Measurements from ENCODE around the gene ALKBH3. TPM values are rescaled to one million over a fixed set of nuclear protein-coding genes. Genes with fewer than 3 reads are reported as not detected.

Gene ALKBH3
- total and polyA plus RNA-seq, 10 of the 15 experiments (the other 5 are each of a cell fraction or from before 2014, with no cell fraction given), result 22.1 to 50.8 (median 38.5) TPM

DNA sequence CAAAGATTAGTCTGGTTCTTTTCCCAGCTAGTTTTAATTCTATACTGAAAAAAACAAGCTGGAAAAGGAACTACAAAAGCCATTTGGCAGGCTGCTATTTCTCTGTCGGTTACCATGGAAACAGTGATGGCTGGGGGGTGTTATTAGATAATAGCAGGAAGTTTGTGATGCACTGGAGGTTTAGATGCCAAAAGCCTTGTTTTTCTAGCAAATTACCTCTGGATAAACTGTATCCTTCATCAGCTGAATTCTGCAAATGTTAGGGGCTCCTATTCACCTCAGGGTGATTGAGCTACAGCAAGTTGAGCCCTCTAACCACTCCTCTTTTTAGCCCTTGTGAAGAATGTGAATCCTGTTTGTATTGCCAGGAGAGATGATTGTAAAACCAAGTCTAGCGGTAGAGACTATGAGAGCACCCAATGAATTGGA is 25.2 kb downstream of the ALKBH3 start:
- H3K9ac ChIP-seq (ENCODE audit: control insufficient read depth, insufficient read depth, low read length), result no peak overlapping the region
- ChIA-PET POLR2A (no interaction called here), CTCF (interaction anchor here (1.0 to 2.0 kb wide), 3 partner anchors 16 to 54 kb away, joined by 3 to 10 read pairs (median 3); no protein-coding TSS in a partner anchor), RAD21 (ENCODE audit: unreplicated experiment) (no interaction called here), SMC1A (ENCODE audit: uncharacterized antibody, unreplicated experiment) (interaction anchor here (0.8 kb wide), 1 partner anchor 10 kb away, joined by 5 read pairs; no protein-coding TSS in a partner anchor)
- no peaks in the 10 kb centered on the region for H3K27me3 ChIP-seq (replicated peaks in 1 of 2; ENCODE audit: control insufficient read depth in 2 of 2, insufficient read depth in 2 of 2, low read length in 1 of 2)
- H4K20me1 ChIP-seq (ENCODE audit: control insufficient read depth, insufficient read depth), result no peaks in the 10 kb centered on the region
- FAIRE-seq, result no peak
- H3K79me2 ChIP-seq (ENCODE audit: control insufficient read depth, insufficient read depth, low read length), result no peaks in the 10 kb centered on the region
- no peak overlapping the region for H3K4me3 ChIP-seq
- H3K9me3 ChIP-seq (replicated peaks; ENCODE audit: control insufficient read depth, insufficient read depth, low read length), result no peaks in the 10 kb centered on the region
- no TSS peak for BruUV-seq (replicated peaks)
- in situ Hi-C loops (cut with MboI), result no loop called here
- H2AFZ ChIP-seq (ENCODE audit: control insufficient read depth, low read depth, low read length), result no peak overlapping the region
- no peak for DNase-seq (ENCODE audit: low read depth, low spot score)
- no peak overlapping the region for H3K27ac ChIP-seq (ENCODE audit: control insufficient read depth, insufficient read depth)
- peaks cover 1 to 15% of the 10 kb centered on the region in 2 experiments; a peak in 3 of 4 replicates for H3K36me3 ChIP-seq (ENCODE audit: control insufficient read depth in 2 of 2, insufficient read depth in 2 of 2, low read length in 1 of 2)
- intact Hi-C loops (cut with micrococcal nuclease; ENCODE audit: unreplicated experiment), result no loop called here
- no peak for ATAC-seq
- no peak overlapping the region for H3K4me2 ChIP-seq (ENCODE audit: control insufficient read depth, insufficient read depth)
- 100% methylated on average over 2 of the region's 2 CpGs for WGBS (ENCODE audit: insufficient coverage, insufficient replicate concordance, low lambda C conversion rate, missing lambda C conversion rate)
- TF ChIP-seq SMAD1 (IDR thresholded peaks at IDR 0.05; ENCODE audit: low read depth, partially characterized antibody) (no peak), MYB (IDR thresholded peaks at IDR 0.05; ENCODE audit: borderline replicate concordance, low read depth, low read length) (no peak), TAF1 (IDR thresholded peaks at IDR 0.05; ENCODE audit: borderline replicate concordance, low read depth, low read length) (no peak), SUPT20H (IDR thresholded peaks at IDR 0.05; ENCODE audit: borderline replicate concordance, control insufficient read depth, low read depth, low read length) (no peak), POU2F2 (IDR thresholded peaks at IDR 0.05; ENCODE audit: borderline replicate concordance, low read depth, low read length) (no peak), KLF5 (IDR thresholded peaks at IDR 0.05; ENCODE audit: partially characterized antibody) (no peak), SMC3 (IDR thresholded peaks at IDR 0.05; ENCODE audit: borderline replicate concordance, low read length) (no peak), RAD21 (IDR thresholded peaks at IDR 0.05; ENCODE audit: insufficient read depth, low read depth, low read length) (no peak), SREBF1 (IDR thresholded peaks at IDR 0.05; ENCODE audit: low read length) (no peak), ESRRA (IDR thresholded peaks at IDR 0.05; ENCODE audit: low read length) (no peak)
- TF ChIP-seq, protein P1, sequence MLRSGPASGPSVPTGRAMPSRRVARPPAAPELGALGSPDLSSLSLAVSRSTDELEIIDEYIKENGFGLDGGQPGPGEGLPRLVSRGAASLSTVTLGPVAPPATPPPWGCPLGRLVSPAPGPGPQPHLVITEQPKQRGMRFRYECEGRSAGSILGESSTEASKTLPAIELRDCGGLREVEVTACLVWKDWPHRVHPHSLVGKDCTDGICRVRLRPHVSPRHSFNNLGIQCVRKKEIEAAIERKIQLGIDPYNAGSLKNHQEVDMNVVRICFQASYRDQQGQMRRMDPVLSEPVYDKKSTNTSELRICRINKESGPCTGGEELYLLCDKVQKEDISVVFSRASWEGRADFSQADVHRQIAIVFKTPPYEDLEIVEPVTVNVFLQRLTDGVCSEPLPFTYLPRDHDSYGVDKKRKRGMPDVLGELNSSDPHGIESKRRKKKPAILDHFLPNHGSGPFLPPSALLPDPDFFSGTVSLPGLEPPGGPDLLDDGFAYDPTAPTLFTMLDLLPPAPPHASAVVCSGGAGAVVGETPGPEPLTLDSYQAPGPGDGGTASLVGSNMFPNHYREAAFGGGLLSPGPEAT (IDR thresholded peaks at IDR 0.05; ENCODE audit: low read depth), result no peak
- TF ChIP-seq, protein P2, sequence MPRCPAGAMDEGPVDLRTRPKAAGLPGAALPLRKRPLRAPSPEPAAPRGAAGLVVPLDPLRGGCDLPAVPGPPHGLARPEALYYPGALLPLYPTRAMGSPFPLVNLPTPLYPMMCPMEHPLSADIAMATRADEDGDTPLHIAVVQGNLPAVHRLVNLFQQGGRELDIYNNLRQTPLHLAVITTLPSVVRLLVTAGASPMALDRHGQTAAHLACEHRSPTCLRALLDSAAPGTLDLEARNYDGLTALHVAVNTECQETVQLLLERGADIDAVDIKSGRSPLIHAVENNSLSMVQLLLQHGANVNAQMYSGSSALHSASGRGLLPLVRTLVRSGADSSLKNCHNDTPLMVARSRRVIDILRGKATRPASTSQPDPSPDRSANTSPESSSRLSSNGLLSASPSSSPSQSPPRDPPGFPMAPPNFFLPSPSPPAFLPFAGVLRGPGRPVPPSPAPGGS (IDR thresholded peaks at IDR 0.05; ENCODE audit: borderline replicate concordance, insufficient read depth, low read depth, low read length, poor library complexity, severe bottlenecking), result no peak
- TF ChIP-seq, protein P3, sequence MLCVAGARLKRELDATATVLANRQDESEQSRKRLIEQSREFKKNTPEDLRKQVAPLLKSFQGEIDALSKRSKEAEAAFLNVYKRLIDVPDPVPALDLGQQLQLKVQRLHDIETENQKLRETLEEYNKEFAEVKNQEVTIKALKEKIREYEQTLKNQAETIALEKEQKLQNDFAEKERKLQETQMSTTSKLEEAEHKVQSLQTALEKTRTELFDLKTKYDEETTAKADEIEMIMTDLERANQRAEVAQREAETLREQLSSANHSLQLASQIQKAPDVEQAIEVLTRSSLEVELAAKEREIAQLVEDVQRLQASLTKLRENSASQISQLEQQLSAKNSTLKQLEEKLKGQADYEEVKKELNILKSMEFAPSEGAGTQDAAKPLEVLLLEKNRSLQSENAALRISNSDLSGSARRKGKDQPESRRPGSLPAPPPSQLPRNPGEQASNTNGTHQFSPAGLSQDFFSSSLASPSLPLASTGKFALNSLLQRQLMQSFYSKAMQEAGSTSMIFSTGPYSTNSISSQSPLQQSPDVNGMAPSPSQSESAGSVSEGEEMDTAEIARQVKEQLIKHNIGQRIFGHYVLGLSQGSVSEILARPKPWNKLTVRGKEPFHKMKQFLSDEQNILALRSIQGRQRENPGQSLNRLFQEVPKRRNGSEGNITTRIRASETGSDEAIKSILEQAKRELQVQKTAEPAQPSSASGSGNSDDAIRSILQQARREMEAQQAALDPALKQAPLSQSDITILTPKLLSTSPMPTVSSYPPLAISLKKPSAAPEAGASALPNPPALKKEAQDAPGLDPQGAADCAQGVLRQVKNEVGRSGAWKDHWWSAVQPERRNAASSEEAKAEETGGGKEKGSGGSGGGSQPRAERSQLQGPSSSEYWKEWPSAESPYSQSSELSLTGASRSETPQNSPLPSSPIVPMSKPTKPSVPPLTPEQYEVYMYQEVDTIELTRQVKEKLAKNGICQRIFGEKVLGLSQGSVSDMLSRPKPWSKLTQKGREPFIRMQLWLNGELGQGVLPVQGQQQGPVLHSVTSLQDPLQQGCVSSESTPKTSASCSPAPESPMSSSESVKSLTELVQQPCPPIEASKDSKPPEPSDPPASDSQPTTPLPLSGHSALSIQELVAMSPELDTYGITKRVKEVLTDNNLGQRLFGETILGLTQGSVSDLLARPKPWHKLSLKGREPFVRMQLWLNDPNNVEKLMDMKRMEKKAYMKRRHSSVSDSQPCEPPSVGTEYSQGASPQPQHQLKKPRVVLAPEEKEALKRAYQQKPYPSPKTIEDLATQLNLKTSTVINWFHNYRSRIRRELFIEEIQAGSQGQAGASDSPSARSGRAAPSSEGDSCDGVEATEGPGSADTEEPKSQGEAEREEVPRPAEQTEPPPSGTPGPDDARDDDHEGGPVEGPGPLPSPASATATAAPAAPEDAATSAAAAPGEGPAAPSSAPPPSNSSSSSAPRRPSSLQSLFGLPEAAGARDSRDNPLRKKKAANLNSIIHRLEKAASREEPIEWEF (IDR thresholded peaks at IDR 0.05; ENCODE audit: insufficient replicate concordance, low read depth, low read length), result no peak
- TF ChIP-seq, protein P4, sequence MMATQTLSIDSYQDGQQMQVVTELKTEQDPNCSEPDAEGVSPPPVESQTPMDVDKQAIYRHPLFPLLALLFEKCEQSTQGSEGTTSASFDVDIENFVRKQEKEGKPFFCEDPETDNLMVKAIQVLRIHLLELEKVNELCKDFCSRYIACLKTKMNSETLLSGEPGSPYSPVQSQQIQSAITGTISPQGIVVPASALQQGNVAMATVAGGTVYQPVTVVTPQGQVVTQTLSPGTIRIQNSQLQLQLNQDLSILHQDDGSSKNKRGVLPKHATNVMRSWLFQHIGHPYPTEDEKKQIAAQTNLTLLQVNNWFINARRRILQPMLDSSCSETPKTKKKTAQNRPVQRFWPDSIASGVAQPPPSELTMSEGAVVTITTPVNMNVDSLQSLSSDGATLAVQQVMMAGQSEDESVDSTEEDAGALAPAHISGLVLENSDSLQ (IDR thresholded peaks at IDR 0.05), result no peak
- H3K4me1 ChIP-seq (ENCODE audit: control insufficient read depth, insufficient read depth, low read length), result peaks cover 6% of the 10 kb centered on the region; the same call in 1 of the 2 replicates

Measured in GM12878 (cell line).